ENCODE measurements around the gene ARHGEF18.

The ARHGEF18 gene

GRCh38 chr19:7349961-7350711, 1.4 kb downstream of the ARHGEF18 start:
- TF ChIP-seq FOXM1 (IDR thresholded peaks at IDR 0.05; ENCODE audit: borderline replicate concordance, low read depth) (no peak), ZBTB7A (IDR thresholded peaks at IDR 0.05; ENCODE audit: low read depth) (no peak), YY1 (IDR thresholded peaks at IDR 0.05; ENCODE audit: low read depth) (no peak), CREB1 (IDR thresholded peaks at IDR 0.05; ENCODE audit: low read depth) (no peak), RAD21 (IDR thresholded peaks at IDR 0.05; ENCODE audit: low read depth) (no peak), TCF12 (IDR thresholded peaks at IDR 0.05; ENCODE audit: low read depth) (no peak)

- TF ChIP-seq MAX (IDR thresholded peaks at IDR 0.05) (no peak), NFIC (IDR thresholded peaks at IDR 0.05) (no peak), EP300 (IDR thresholded peaks at IDR 0.05; ENCODE audit: borderline replicate concordance) (no peak), CEBPB (IDR thresholded peaks at IDR 0.05) (no peak), REST (IDR thresholded peaks at IDR 0.05; ENCODE audit: low read depth) (no peak), CREB1 (IDR thresholded peaks at IDR 0.05; ENCODE audit: low read depth) (no peak), TAF1 (IDR thresholded peaks at IDR 0.05; ENCODE audit: low read depth) (no peak)
These were observed 3.1 kb downstream of the ARHGEF18 start for GRCh38 chr19:7351861-7352260.

- TF ChIP-seq CEBPB (IDR thresholded peaks at IDR 0.05) (no peak), TAF1 (IDR thresholded peaks at IDR 0.05; ENCODE audit: low read depth) (no peak), TCF12 (IDR thresholded peaks at IDR 0.05; ENCODE audit: low read depth) (no peak), YY1 (IDR thresholded peaks at IDR 0.05; ENCODE audit: low read depth) (no peak), USF1 (IDR thresholded peaks at IDR 0.05) (no peak), REST (IDR thresholded peaks at IDR 0.05; ENCODE audit: low read depth) (no peak), ZBTB7A (IDR thresholded peaks at IDR 0.05; ENCODE audit: low read depth) (no peak), TEAD4 (IDR thresholded peaks at IDR 0.05) (no peak), NFIC (IDR thresholded peaks at IDR 0.05) (no peak), RAD21 (IDR thresholded peaks at IDR 0.05; ENCODE audit: low read depth) (no peak), MAX (IDR thresholded peaks at IDR 0.05) (no peak), EGR1 (IDR thresholded peaks at IDR 0.05) (no peak), CREB1 (IDR thresholded peaks at IDR 0.05; ENCODE audit: low read depth) (no peak), FOXM1 (IDR thresholded peaks at IDR 0.05; ENCODE audit: borderline replicate concordance, low read depth) (no peak), EP300 (IDR thresholded peaks at IDR 0.05; ENCODE audit: borderline replicate concordance) (no peak)
These were observed 6.5 kb downstream of the ARHGEF18 start for GRCh38 chr19:7355151-7355820.

- TF ChIP-seq MAX (IDR thresholded peaks at IDR 0.05) (no peak), EP300 (IDR thresholded peaks at IDR 0.05; ENCODE audit: borderline replicate concordance) (no peak), NFIC (IDR thresholded peaks at IDR 0.05) (no peak), YY1 (IDR thresholded peaks at IDR 0.05; ENCODE audit: low read depth) (no peak), USF1 (IDR thresholded peaks at IDR 0.05) (no peak), RAD21 (IDR thresholded peaks at IDR 0.05; ENCODE audit: low read depth) (no peak), EGR1 (IDR thresholded peaks at IDR 0.05) (no peak), CEBPB (IDR thresholded peaks at IDR 0.05) (no peak), ZBTB7A (IDR thresholded peaks at IDR 0.05; ENCODE audit: low read depth) (no peak), CREB1 (IDR thresholded peaks at IDR 0.05; ENCODE audit: low read depth) (no peak), TEAD4 (IDR thresholded peaks at IDR 0.05) (no peak), FOXM1 (IDR thresholded peaks at IDR 0.05; ENCODE audit: borderline replicate concordance, low read depth) (no peak), REST (IDR thresholded peaks at IDR 0.05; ENCODE audit: low read depth) (no peak), TCF12 (IDR thresholded peaks at IDR 0.05; ENCODE audit: low read depth) (no peak), TAF1 (IDR thresholded peaks at IDR 0.05; ENCODE audit: low read depth) (no peak)
These were observed 7.1 kb downstream of the ARHGEF18 start for GRCh38 chr19:7355871-7356270.

Data from Ishikawa (cell line).